ENCODE results near the gene OSTN.
A peak's percentile ranks its signal among the peaks of the same experiment; 100 is the strongest.

OSTN gene

DNA sequence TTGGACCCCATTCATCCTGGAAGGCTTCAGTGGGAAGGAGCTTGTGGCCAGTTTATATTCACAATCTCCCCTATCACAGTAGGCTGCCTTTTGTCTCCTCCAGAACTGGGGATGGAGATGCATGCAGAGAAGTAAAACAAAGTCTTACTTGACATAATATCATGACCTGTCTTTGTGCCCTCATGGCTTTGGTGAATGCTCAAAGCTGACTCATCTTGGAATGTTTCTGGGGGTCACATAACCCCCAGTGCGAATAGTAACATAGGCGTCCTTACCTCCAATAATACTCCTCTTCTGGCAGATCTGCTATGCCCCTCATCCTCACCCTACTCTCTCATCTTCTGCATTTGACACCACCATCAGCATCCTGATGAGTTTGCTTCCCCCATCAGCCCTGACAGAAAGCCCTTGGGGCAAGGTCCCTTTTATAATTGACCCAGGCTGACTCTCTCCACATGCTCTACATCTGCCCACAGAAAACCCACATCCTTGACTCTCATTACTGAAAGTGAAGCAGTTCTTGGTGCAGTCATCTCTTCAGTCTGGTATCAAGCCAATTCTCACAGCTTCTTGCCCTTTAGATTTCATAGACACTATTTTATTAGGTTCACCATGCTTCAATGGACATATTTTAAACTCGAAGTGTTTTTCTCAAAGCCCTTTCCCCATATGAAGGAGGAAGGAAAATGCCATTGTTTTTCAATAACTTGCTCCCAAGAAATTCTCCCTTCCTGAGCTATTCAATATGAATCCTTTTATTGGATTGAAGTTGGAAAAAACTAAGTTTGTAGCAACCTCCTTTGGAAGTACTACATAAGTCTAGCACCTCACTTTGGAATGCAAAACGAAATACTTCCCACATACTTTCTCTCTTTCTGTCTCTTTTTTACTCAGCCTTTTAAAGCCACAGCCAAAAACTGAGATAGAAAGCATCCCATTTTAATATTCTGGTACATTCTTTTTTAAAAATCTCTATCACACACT is 36.6 kb downstream of the OSTN start:
- DNase-seq = no peak

DNA sequence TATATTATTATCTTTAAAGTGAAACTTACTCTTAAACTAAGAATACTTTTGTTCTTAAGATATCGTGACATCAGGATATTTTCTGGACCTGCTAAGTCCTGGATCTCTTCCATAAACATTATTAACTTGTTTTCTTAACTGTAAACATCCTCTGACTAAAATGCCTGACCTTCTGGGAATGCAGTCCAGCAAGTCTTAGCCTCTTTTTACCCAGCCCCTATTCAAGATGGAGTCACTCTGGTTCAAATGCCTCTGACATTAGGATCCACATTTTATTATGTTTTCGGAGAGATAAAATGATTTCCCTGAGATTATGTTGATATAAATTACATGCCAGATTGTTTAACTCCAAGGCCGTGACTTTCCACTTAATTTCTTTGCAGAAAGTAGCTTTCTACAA is 37.6 kb downstream of the OSTN start:
- no peak for DNase-seq

DNA sequence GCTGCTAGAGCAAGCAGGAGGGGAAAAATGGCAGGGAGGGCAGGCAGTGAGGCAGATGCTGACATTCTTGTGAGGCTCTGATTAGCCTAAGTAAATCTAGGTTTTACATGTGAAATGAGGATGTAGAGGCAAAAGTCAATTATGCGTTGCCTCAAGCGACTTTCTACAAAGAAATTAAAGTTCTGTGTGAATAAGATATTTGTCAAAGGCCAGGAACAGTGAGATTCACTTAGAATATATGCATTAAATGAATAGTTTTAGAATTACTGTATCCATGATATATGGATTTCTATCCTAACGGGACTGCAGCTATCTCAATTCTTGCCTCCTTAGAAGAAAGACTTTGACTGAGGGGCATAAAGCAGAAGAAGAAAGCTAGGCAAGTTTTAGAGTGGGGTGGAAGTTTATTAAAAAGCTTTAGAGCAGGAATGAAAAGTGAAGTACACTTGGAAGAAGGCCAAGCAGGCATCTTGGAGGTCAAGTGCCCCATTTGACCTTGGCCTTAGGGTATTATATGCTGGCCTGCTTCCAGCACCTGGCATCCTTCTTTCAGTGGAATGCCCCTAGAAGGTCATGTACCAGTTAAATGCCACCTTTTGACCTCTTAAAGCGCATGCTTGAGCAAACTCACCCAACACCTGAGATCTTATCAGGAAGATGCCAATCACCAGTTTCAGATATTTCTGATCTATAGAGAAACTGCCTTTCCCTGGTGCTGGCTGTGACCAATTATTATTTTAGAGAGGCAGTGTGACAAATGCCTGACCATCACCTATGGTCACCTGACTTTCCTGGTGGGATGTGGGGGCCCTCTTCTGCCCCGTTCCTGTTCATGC is 38.2 kb downstream of the OSTN start:
- DNase-seq = no peak

- DNase-seq = no peak
Measured at GRCh38 chr3:191238321-191238817, 39.3 kb downstream of the OSTN start.

DNA sequence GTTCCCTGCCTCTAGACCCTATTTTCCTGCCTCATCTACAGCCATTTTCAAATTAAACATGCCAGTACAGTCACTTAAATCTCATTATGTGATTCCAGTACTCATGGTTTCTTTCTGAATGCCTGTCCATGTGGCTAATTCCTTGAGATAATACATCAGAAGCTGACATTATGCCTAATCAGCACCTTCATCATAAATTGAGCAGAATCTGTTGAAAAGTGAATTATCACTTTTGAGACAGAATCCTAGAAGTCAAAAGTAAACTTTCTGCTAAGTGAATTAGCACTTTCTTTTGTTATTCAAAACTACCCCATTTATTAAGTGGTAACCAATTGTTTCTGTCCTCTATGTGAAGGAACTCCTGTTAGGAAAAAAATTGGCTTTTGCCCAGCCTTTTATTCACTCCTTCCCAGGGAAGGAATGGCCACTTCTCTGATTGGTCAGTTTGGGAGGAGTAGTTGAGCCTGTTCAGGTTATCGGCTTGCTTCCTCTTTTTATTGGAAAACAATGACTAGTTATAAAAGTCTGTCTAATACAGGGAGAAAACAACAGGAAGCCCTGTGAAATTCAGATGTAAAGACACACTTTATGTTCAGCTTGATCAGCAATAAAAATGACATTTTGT is 40.5 kb downstream of the OSTN start:
- no peak for DNase-seq

GRCh38 chr3:191240486-191240885 is 41.4 kb downstream of the OSTN start:
- DNase-seq = no peak

- no peak for DNase-seq
Measured at GRCh38 chr3:191244242-191244867, 45.3 kb downstream of the OSTN start.

DNA sequence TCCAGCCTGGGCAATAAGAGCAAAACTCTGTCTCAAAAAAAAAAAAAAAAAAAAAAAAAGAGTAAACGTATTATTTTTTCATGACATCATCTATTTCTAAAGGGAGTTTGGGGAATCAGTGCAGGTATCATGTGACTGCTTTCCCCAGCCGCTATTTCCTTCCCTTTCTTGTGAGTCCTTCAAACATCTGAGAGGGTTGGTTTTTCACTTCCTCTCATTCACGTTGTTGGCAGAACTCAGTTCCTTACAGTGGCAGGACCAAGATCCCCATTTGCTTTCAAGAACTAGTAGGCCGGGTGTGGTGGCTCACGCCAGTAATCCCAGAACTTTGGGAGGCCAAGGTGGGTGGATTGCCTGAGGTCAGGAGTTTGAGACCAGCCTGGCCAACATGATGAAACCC is 47.0 kb downstream of the OSTN start:
- DNase-seq = peak; percentile 35

- no peak for DNase-seq
Measured at GRCh38 chr3:191246630-191247029, 47.6 kb downstream of the OSTN start.

- DNase-seq = no peak
Measured at GRCh38 chr3:191253089-191253799, 54.2 kb downstream of the OSTN start.

DNA sequence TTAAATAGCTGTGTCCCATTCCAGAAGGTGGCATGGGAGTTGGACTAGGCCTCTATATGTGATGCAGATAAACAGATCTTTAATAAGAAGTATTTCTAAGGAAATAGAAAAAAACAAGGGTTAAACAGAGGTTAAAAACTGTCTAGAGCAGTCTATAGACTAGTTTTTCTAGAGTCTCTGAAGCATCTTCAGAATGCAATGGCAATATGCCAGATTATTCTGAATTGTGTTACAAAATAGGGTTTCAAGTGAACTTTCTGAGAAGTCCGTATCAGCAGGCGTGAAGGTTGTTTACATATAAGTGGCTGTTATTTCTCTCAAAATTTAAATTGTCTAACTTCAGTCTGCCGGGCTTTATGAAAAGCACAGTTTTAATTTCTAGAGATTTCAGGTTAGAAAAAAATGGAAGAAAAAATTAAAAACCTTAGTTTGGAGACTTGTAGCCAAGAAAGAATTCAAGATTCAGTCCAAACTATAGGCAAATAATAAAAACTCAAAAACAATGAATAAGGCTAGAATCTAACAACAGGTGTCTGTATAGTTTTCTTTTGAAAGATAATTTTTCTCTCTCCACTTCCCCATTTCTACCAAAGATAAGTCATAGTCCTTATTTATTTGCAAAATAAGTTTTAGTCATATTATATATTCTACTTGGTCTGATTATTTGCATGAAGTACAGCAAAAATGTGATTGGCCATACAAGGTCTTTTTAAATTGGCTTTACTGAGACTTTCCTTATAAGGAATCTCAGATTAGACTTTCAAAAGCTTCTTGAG is 55.2 kb downstream of the OSTN start:
- DNase-seq = no peak

- DNase-seq = no peak
Measured at GRCh38 chr3:191255156-191255555, 56.1 kb downstream of the OSTN start.

- DNase-seq = no peak
Measured at GRCh38 chr3:191256405-191256804, 57.4 kb downstream of the OSTN start.

- no peak for DNase-seq
Measured at GRCh38 chr3:191257286-191257685, 58.2 kb downstream of the OSTN start.

DNA sequence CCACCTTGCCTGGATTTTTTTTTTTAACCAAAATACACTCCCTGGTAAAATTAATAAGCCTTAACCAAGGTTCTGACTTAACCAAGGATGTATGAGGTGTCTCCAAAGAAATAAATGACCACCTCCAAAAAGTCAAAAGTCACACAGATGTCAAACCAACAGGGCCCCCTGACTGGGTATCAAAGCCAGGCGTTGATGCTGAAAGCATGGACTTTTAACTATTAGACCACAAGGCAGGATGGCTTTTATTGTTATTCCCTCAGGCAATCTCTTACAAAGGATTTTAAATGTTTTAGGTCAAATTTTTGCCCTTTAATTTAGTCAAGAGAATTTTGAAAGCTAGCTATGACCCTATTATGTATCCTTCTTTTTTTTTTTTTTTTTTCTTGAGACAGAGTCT is 60.4 kb downstream of the OSTN start:
- no peak for DNase-seq

DNA sequence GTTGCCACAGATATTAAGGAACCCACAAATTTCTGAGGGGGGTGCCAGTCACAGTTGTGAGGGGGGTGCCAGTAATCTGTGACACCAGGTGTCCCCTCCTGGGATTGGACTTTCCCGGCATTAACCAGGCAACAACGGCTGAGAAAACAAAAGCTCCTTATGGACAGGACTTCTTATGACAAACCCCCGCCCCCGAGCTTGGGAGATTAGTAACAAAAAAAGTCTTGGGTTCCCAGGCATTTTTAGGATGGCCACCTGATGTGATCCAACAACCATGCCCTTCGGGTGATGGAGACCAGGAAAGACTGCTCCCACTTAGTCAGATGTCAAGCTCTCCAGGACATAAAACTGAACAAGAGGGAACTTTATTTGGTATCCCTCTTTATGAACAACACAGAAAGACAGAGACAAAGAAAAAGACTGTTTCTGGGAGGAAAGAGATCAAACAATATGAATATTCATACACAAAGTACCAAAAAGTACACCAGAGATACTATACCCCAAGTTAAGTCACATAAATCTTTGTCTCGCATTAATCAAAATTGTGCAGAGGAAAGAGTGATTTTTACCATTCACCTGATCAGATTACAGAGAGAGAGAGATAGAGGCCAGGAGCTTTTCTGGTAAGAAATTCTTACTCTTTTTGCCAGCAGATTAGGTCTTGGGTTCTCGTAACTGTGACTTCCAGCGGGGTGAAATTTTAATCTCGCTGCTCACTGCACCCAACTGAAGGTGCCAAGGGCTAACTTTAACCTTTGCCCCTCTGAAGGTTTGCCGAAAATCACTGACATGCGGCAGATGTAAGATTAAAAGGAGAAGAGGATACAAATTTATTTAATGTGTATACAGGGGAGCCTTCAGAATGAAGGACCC is 61.6 kb downstream of the OSTN start:
- DNase-seq = no peak

- no peak for DNase-seq
Measured at GRCh38 chr3:191261304-191261638, 62.2 kb downstream of the OSTN start.

DNA sequence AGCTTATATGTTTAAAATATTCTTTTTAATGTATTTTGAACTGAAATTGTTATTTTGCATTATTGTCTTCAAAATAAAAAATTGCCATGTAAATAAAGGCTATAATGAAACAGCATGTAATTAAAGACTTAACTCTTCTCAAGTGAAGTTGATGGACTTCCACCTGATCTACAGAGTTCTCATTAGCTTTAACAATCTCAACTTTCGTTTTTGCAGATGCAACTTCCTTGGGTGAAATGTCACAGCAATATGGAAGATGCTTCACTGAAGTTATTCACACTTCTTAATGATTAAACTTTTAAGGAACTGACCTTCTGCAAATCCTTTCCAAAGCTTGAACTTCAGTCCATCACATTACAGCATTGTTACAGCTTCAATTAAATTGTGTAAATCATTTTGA is 63.6 kb downstream of the OSTN start:
- DNase-seq = no peak

DNA sequence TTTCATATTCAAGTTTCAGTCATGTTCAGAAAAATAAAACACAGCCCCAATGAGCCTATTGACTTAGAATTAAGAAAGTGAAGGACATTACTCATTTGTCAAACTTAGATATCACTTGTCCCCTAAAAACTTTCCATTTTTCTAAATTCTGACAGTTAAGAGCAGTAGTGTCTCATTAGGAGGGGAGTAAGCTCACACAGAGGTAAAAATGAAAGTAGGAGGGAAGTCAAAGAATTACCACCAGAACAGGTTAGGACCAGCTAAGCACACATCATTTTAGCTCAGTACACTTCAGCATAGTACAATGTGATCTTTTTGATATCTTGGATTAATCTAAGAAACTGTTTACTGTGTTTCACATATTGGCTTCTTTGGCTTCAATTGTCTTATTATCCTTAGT is 64.3 kb downstream of the OSTN start:
- DNase-seq = no peak

DNA sequence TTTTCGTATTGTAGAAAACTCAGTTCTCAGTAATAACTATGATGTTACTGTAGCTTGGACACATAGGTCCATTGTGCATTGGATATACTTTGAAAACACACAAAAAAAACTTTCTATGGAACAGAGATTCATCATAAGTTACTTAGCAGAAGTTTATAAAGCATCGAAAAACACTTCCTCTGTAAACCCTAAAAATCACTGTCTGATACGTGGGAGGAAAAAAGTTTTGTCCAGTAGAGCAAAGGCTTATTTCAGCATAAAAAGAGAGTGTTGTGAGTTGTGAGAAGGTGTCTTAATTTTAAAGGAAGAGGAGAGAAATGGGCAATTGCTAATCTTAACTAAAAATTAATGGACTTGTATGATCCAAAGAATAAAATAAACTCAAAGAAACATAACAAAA is 64.8 kb downstream of the OSTN start:
- DNase-seq = no peak

Measured in GF-D8 (cell line).